K562 treated with DMSO at 1 percent for 24 hours (cell line): Measurements from ENCODE around the gene ARID1B. TPM values are rescaled to one million over a fixed set of nuclear protein-coding genes. Genes with fewer than 3 reads are reported as not detected.

Experiments
- total RNA-seq: library from RNA; unstranded; fragments of 300-600 nt; gene quantifications from 2 replicates; pipeline ENCODE4 v1.2.3, GENCODE V29; 2022; ENCODE audit warnings: low read depth; ENCODE audit not compliant: insufficient read depth

Gene ARID1B
- 35.9 and 38.7 TPM in 2 replicates for total RNA-seq

GRCh38 chr6:156776840-156777576, at the start of gene ARID1B:
ARID1B (plus strand) TSS chr6:156777378; CDS start chr6:156777681, 303 bp downstream.

